H9 (cell line): ENCODE data around the gene ZNF346. TPM values are rescaled to one million over a fixed set of nuclear protein-coding genes. Genes with fewer than 3 reads are reported as not detected.

Experiments
- DNase-seq: peaks from one replicate; pipeline ENCODE4 v3.0.0-alpha.2; 2017
- H2AFZ ChIP-seq: one replicate; pipeline ENCODE4 v1.6.1; 2013; ENCODE audit warnings: mild to moderate bottlenecking, low read length, control low read depth, moderate library complexity
- H2AK5ac ChIP-seq: 2 replicates; pipeline ENCODE4 v1.6.1; 2013; ENCODE audit warnings: low read length, control low read depth, mixed read lengths; ENCODE audit not compliant: insufficient read length
- H2BK120ac ChIP-seq: one replicate; pipeline ENCODE4 v1.6.1; 2013; ENCODE audit warnings: low read depth, mild to moderate bottlenecking, low read length, control low read depth, inconsistent platforms; ENCODE audit not compliant: poor library complexity, severe bottlenecking
- H2BK12ac ChIP-seq: 2 replicates; pipeline ENCODE4 v1.6.1; 2013; ENCODE audit warnings: low read length, control low read depth, mixed read lengths, low read depth; ENCODE audit not compliant: insufficient read length
- H2BK15ac ChIP-seq: 2 replicates; pipeline ENCODE4 v1.6.1; 2013; ENCODE audit warnings: low read depth, low read length, control low read depth
- H2BK20ac ChIP-seq: one replicate; pipeline ENCODE4 v1.6.1; 2013; ENCODE audit warnings: low read depth, mild to moderate bottlenecking, low read length, control low read depth, inconsistent platforms; ENCODE audit not compliant: poor library complexity, severe bottlenecking
- H2BK5ac ChIP-seq: 2 replicates; pipeline ENCODE4 v1.6.1; 2013; ENCODE audit warnings: low read length, control low read depth, mixed read lengths; ENCODE audit not compliant: insufficient read length
- H3K14ac ChIP-seq: 2 replicates; pipeline ENCODE4 v1.6.1; 2013; ENCODE audit warnings: low read length, control low read depth; ENCODE audit not compliant: insufficient read depth
- H3K18ac ChIP-seq: 2 replicates; pipeline ENCODE4 v1.6.1; 2013; ENCODE audit warnings: low read depth, mild to moderate bottlenecking, mixed read lengths, low read length, control low read depth; ENCODE audit not compliant: insufficient read length
- H3K23ac ChIP-seq: 2 replicates; pipeline ENCODE4 v1.6.1; 2013; ENCODE audit warnings: low read length, control low read depth, mixed read lengths, low read depth; ENCODE audit not compliant: insufficient read length
- H3K23me2 ChIP-seq: 2 replicates; pipeline ENCODE4 v1.6.1; 2013; ENCODE audit warnings: low read depth, mild to moderate bottlenecking, mixed read lengths, low read length, control low read depth; ENCODE audit not compliant: insufficient read length, poor library complexity, severe bottlenecking
- H3K27ac ChIP-seq: 2 replicates; pipeline ENCODE4 v1.5.1; 2013; ENCODE audit warnings: low read length, control low read depth, mixed read lengths, low read depth; ENCODE audit not compliant: insufficient read length
- H3K27me3 ChIP-seq: 2 replicates; pipeline ENCODE4 v1.6.1; 2013; ENCODE audit warnings: low read length, control low read depth, inconsistent platforms; ENCODE audit not compliant: insufficient read depth
- H3K4ac ChIP-seq: 2 replicates; pipeline ENCODE4 v1.6.1; 2013; ENCODE audit warnings: low read depth, mild to moderate bottlenecking, control low read depth, inconsistent platforms, low read length, moderate library complexity
- H3K4me1 ChIP-seq: 2 replicates; pipeline ENCODE4 v1.6.1; 2013; ENCODE audit warnings: low read length, control low read depth, inconsistent platforms; ENCODE audit not compliant: insufficient read depth
- H3K4me2 ChIP-seq: 2 replicates; pipeline ENCODE4 v1.6.1; 2013; ENCODE audit warnings: low read length, control low read depth, mixed read lengths; ENCODE audit not compliant: insufficient read length, insufficient read depth
- H3K56ac ChIP-seq: 2 replicates; pipeline ENCODE4 v1.6.1; 2013; ENCODE audit warnings: low read depth, mild to moderate bottlenecking, mixed read lengths, low read length, control low read depth; ENCODE audit not compliant: insufficient read length
- H3K79me1 ChIP-seq: 2 replicates; pipeline ENCODE4 v1.6.1; 2013; ENCODE audit warnings: low read depth, mild to moderate bottlenecking, moderate library complexity, low read length, control low read depth, inconsistent platforms; ENCODE audit not compliant: insufficient read depth, poor library complexity, severe bottlenecking
- H3K79me2 ChIP-seq: 2 replicates; pipeline ENCODE4 v1.6.1; 2013; ENCODE audit warnings: low read length, control low read depth, inconsistent platforms; ENCODE audit not compliant: insufficient read depth
- H3K9ac ChIP-seq: 2 replicates; pipeline ENCODE4 v1.6.1; 2013; ENCODE audit warnings: low read length, control low read depth, mixed read lengths; ENCODE audit not compliant: insufficient read length; ENCODE audit errors: extremely low read depth
- H3K9me3 ChIP-seq: one replicate; pipeline ENCODE4 v1.6.1; 2013; ENCODE audit warnings: low read depth, low read length, inconsistent platforms; ENCODE audit not compliant: control insufficient read depth
- H3T11ph ChIP-seq: one replicate; pipeline ENCODE4 v1.6.1; 2013; ENCODE audit warnings: mild to moderate bottlenecking, low read length, control low read depth, inconsistent platforms
- H4K20me1 ChIP-seq: one replicate; pipeline ENCODE4 v1.6.1; 2013; ENCODE audit not compliant: control insufficient read depth, insufficient read length, insufficient read depth
- H4K5ac ChIP-seq: 2 replicates; pipeline ENCODE4 v1.6.1; 2013; ENCODE audit warnings: low read depth, mild to moderate bottlenecking, mixed read lengths, low read length, control low read depth; ENCODE audit not compliant: insufficient read length
- H4K8ac ChIP-seq: replicated peaks from 2 replicates; pipeline ENCODE4 v1.6.1; 2013; ENCODE audit warnings: low read length, control low read depth, mixed read lengths, low read depth; ENCODE audit not compliant: insufficient read length
- H4K91ac ChIP-seq: 2 replicates; pipeline ENCODE4 v1.6.1; 2013; ENCODE audit warnings: low read depth, mild to moderate bottlenecking, moderate library complexity, mixed read lengths, low read length, control low read depth; ENCODE audit not compliant: insufficient read length
- H3K27ac Mint-ChIP-seq, 3 experiments: 2 replicates in 2 of 3; 3 replicates in 1 of 3; pipeline ENCODE4 v1.8.0; 2020 to 2021; ENCODE audit warnings: mixed read lengths in 3 of 3, mild to moderate bottlenecking in 1 of 3, moderate library complexity in 1 of 3
- H3K27me3 Mint-ChIP-seq: 2 replicates; pipeline ENCODE4 v1.8.0; 2021; ENCODE audit warnings: low read depth, mild to moderate bottlenecking, moderate library complexity, mixed read lengths
- H3K36me3 Mint-ChIP-seq, 3 experiments: 2 replicates in 2 of 3; 3 replicates in 1 of 3; pipeline ENCODE4 v1.8.0; 2020 to 2021; ENCODE audit warnings: low read depth in 3 of 3, mixed read lengths in 3 of 3; ENCODE audit not compliant: insufficient read depth in 1 of 3
- H3K4me1 Mint-ChIP-seq, 2 experiments: 2 replicates each; pipeline ENCODE4 v1.8.0; 2020; ENCODE audit warnings: mixed read lengths in 2 of 2
- H3K4me3 Mint-ChIP-seq, 2 experiments: 2 replicates in 1 of 2; 3 replicates in 1 of 2; pipeline ENCODE4 v1.8.0; 2020 to 2021; ENCODE audit warnings: mild to moderate bottlenecking in 2 of 2, mixed read lengths in 2 of 2, moderate library complexity in 1 of 2
- H3K9me3 Mint-ChIP-seq, 2 experiments: 2 replicates in 1 of 2; 3 replicates in 1 of 2; pipeline ENCODE4 v1.8.0; 2020; ENCODE audit warnings: mild to moderate bottlenecking in 2 of 2, mixed read lengths in 2 of 2, moderate library complexity in 1 of 2
- CTCF ChIP-seq: fragments of 200-600 bp; sonication (generic); conservative IDR thresholded peaks from 3 replicates; pipeline ENCODE4 v1.8.0; 2021; ENCODE audit warnings: antibody characterized with exemption, mild to moderate bottlenecking
- WGBS: extraction: QIAGEN DNeasy Blood & Tissue Kit; methylation state at CpG from one replicate; pipeline ENCODE4 v1.1.7; 2013; ENCODE audit warnings: missing lambda C conversion rate, low lambda C conversion rate, mixed read lengths; ENCODE audit not compliant: insufficient read length; ENCODE audit errors: extremely low coverage; 5-methylcytosine and 5-hydroxymethylcytosine counted together
- total RNA-seq: library from RNA; stranded (reverse); gene quantifications from 2 replicates; pipeline ENCODE4 v1.2.1, GENCODE V29; 2021

Gene ZNF346
- total RNA-seq, 1 experiment from 2014 or later = 22.7 TPM

- H4K8ac ChIP-seq = no peak overlapping the region
- no peaks in the 10 kb centered on the region for H3K9me3 ChIP-seq
- no peaks in the 10 kb centered on the region; the same call in 1 of the 2 replicates for H3K27me3 Mint-ChIP-seq
- H4K91ac ChIP-seq = no peak overlapping the region
- peaks cover 37% of the 10 kb centered on the region for H3K79me2 ChIP-seq
- H2BK12ac ChIP-seq = no peak overlapping the region
- no peak overlapping the region for H2AK5ac ChIP-seq
- no peak overlapping the region for H2AFZ ChIP-seq
- peaks cover 5% of the 10 kb centered on the region for H3K23me2 ChIP-seq
- no peak overlapping the region for H3K9ac ChIP-seq
- H2BK20ac ChIP-seq = no peak overlapping the region
- H3T11ph ChIP-seq = no peak overlapping the region
- H3K4me2 ChIP-seq = peak overlapping the region; percentile 95
- H3K27ac Mint-ChIP-seq = no peak overlapping the region
- no peak overlapping the region for H3K18ac ChIP-seq
- H2BK15ac ChIP-seq = no peak overlapping the region
- peaks cover 17 to 19% of the 10 kb centered on the region in 2 experiments for H3K4me1 Mint-ChIP-seq
- H3K14ac ChIP-seq = no peak overlapping the region
- H3K23ac ChIP-seq = no peak overlapping the region
- H3K79me1 ChIP-seq = peaks cover 18% of the 10 kb centered on the region
- H3K4me3 Mint-ChIP-seq = peak overlapping the region; percentile 91 to 93
- H3K36me3 Mint-ChIP-seq = peaks cover 6 to 13% (median 10%) of the 10 kb centered on the region in 3 experiments
- no peaks in the 10 kb centered on the region; a peak in 1 of 5 replicates for H3K9me3 Mint-ChIP-seq
- WGBS = no CpG with 5 or more reads among the region's 10 CpGs
- H4K5ac ChIP-seq = no peak overlapping the region
- no peak overlapping the region for H3K4ac ChIP-seq
- H2BK5ac ChIP-seq = no peak overlapping the region
- no peak for TF ChIP-seq CTCF
- H3K27ac ChIP-seq = no peak overlapping the region
- no peaks in the 10 kb centered on the region for H3K4me1 ChIP-seq
- no peak overlapping the region for H3K56ac ChIP-seq
- H2BK120ac ChIP-seq = no peak overlapping the region
- H3K27me3 ChIP-seq = no peaks in the 10 kb centered on the region
- no peak for DNase-seq
- H4K20me1 ChIP-seq = no peaks in the 10 kb centered on the region
Observed at GRCh38 chr5:177004961-177005360, 17.5 kb upstream of the ZNF346 start.
